Measurements from ENCODE around the gene GBP3. TPM values are rescaled to one million over a fixed set of nuclear protein-coding genes. Genes with fewer than 3 reads are reported as not detected.

Gene GBP3
- total and polyA plus RNA-seq, 9 of the 15 experiments (the other 6 are each of a cell fraction or from before 2014, with no cell fraction given): 0.07 to 0.14 (median 0.11) TPM; not detected in 4

DNA sequence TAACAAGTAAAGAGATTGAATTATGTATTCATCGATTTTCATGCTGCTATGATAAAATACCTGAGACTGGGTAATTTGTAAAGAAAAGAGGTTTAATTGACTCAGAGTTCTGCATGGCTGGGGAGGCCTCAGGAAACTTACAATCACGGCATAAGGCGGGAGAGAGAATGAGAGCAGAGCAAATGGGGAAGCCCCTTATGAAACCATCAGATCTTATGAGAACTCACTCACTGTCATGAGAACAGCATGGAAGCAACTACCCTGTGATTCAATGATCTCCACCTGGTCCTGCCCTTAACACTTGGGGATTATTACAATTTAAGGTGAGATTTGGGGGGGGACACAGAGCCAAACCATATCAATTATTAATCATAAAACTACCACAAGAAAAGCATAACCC lies 3.3 kb upstream of the GBP3 start:
- no peak overlapping the region for H3K27ac ChIP-seq (ENCODE audit: extremely low read depth, low read depth, low read length)
- ChIA-PET POLR2A (no interaction called here), CTCF (ENCODE audit: low intra/inter-chr PET ratio) (no interaction called here)
- H3K4me3 ChIP-seq: no peak overlapping the region
- in situ Hi-C loops (cut with MboI) (no loop called here), intact Hi-C loops (cut with micrococcal nuclease) (no loop called here)
- no peak for TF ChIP-seq ZNF263 (CRISPR knock-in tag; IDR thresholded peaks at IDR 0.05; ENCODE audit: borderline replicate concordance)
- no peak for TF ChIP-seq NCOR1 (IDR thresholded peaks at IDR 0.05)
- no peak for TF ChIP-seq CXXC5 (CRISPR knock-in tag; IDR thresholded peaks at IDR 0.05)
- no peak for TF ChIP-seq HCFC1 (IDR thresholded peaks at IDR 0.05; ENCODE audit: low read depth, low read length)
- TF ChIP-seq ZNF551 (CRISPR knock-in tag; IDR thresholded peaks at IDR 0.05): no peak
- TF ChIP-seq, protein P1, sequence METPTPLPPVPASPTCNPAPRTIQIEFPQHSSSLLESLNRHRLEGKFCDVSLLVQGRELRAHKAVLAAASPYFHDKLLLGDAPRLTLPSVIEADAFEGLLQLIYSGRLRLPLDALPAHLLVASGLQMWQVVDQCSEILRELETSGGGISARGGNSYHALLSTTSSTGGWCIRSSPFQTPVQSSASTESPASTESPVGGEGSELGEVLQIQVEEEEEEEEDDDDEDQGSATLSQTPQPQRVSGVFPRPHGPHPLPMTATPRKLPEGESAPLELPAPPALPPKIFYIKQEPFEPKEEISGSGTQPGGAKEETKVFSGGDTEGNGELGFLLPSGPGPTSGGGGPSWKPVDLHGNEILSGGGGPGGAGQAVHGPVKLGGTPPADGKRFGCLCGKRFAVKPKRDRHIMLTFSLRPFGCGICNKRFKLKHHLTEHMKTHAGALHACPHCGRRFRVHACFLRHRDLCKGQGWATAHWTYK (CRISPR knock-in tag; IDR thresholded peaks at IDR 0.05): no peak
- no peak for TF ChIP-seq TEAD2 (tag; IDR thresholded peaks at IDR 0.05)
- TF ChIP-seq RBM25 (IDR thresholded peaks at IDR 0.05; ENCODE audit: low read depth, low read length, severe bottlenecking): no peak
- no peak for TF ChIP-seq MAFK (IDR thresholded peaks at IDR 0.05; ENCODE audit: low read length)
- no peak for TF ChIP-seq SAFB2 (IDR thresholded peaks at IDR 0.05; ENCODE audit: borderline replicate concordance, low read depth, low read length, severe bottlenecking)
- TF ChIP-seq, protein P2, sequence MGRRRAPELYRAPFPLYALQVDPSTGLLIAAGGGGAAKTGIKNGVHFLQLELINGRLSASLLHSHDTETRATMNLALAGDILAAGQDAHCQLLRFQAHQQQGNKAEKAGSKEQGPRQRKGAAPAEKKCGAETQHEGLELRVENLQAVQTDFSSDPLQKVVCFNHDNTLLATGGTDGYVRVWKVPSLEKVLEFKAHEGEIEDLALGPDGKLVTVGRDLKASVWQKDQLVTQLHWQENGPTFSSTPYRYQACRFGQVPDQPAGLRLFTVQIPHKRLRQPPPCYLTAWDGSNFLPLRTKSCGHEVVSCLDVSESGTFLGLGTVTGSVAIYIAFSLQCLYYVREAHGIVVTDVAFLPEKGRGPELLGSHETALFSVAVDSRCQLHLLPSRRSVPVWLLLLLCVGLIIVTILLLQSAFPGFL (CRISPR knock-in tag; IDR thresholded peaks at IDR 0.05): no peak
- no peak for TF ChIP-seq ARID1B (IDR thresholded peaks at IDR 0.05)
- no peak for TF ChIP-seq ZFP1 (CRISPR knock-in tag; IDR thresholded peaks at IDR 0.05)
- no peak for TF ChIP-seq MTA3 (IDR thresholded peaks at IDR 0.05; ENCODE audit: borderline replicate concordance)
- TF ChIP-seq ZNF589 (CRISPR knock-in tag; IDR thresholded peaks at IDR 0.05; ENCODE audit: low read depth): no peak
- H3K4me1 ChIP-seq (replicated peaks in 1 of 2; ENCODE audit: control insufficient read depth in 2 of 2, insufficient read depth in 2 of 2, low read length in 2 of 2): no peaks in the 10 kb centered on the region; a peak in 1 of 5 replicates
- 0% methylated on average over 3 of the region's 3 CpGs for WGBS (ENCODE audit: insufficient coverage, low coverage, missing lambda C conversion rate)
- H2AFZ ChIP-seq (ENCODE audit: low read depth, low read length): no peak overlapping the region
- H3K9ac ChIP-seq (ENCODE audit: insufficient read depth in 1 of 2, low read depth in 2 of 2, low read length in 2 of 2): no peak overlapping the region
- FAIRE-seq: no peak
- no peaks in the 10 kb centered on the region for H3K79me2 ChIP-seq (ENCODE audit: control insufficient read depth, insufficient read depth, low read length)
- H3K27me3 ChIP-seq (ENCODE audit: control insufficient read depth in 2 of 2, insufficient read depth in 2 of 2, low read length in 2 of 2): no peaks in the 10 kb centered on the region; a peak in 1 of 5 replicates
- no peaks in the 10 kb centered on the region for H3K9me3 ChIP-seq (replicated peaks; ENCODE audit: control insufficient read depth, insufficient read depth, low read depth, low read length)
- no peaks in the 10 kb centered on the region for H4K20me1 ChIP-seq (replicated peaks; ENCODE audit: control insufficient read depth, insufficient read depth, low read length)
- ATAC-seq: no peak
- no TSS peak for BruUV-seq (replicated peaks)
- H3K9me1 ChIP-seq (ENCODE audit: control insufficient read depth, insufficient read depth, low read length): no peaks in the 10 kb centered on the region
- DNase-seq (ENCODE audit: extremely low read depth in 1 of 4, low spot score in 3 of 4): no peak
- H3K4me2 ChIP-seq (ENCODE audit: insufficient read depth, low read length): no peak overlapping the region
- H3K36me3 ChIP-seq (ENCODE audit: control insufficient read depth, insufficient read depth, low read length): no peaks in the 10 kb centered on the region
